ENCODE measurements around the gene NXPH1.

The NXPH1 gene

DNA sequence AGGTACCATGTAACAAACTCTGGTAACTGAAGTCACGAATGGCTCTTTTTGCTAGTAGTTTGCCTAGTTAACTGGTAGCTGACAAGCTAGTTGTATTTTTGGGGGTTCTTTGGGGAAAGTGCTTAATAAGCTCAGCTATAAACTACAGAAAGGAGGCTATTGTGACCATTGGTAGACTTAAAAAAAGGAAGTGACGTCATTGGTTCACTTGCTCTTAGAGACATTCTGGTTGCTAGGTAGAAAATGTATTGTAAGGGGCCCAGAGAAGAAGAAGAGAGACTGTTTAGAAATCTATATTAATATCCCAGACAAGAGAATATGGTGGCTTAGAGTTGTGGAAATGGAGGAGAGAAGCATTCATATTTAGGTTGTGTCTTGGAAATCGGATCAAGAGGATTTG is 103.0 kb downstream of the NXPH1 start:
- H3K4me3 ChIP-seq (ENCODE audit: control insufficient read depth, low read depth, low read length), result no peak overlapping the region
- DNase-seq (ENCODE audit: low read depth), result no peak
- TF ChIP-seq, protein P1, sequence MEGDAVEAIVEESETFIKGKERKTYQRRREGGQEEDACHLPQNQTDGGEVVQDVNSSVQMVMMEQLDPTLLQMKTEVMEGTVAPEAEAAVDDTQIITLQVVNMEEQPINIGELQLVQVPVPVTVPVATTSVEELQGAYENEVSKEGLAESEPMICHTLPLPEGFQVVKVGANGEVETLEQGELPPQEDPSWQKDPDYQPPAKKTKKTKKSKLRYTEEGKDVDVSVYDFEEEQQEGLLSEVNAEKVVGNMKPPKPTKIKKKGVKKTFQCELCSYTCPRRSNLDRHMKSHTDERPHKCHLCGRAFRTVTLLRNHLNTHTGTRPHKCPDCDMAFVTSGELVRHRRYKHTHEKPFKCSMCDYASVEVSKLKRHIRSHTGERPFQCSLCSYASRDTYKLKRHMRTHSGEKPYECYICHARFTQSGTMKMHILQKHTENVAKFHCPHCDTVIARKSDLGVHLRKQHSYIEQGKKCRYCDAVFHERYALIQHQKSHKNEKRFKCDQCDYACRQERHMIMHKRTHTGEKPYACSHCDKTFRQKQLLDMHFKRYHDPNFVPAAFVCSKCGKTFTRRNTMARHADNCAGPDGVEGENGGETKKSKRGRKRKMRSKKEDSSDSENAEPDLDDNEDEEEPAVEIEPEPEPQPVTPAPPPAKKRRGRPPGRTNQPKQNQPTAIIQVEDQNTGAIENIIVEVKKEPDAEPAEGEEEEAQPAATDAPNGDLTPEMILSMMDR (conservative IDR thresholded peaks at IDR 0.05; ENCODE audit: control insufficient read depth, insufficient read depth, low read depth, low read length), result no peak

DNA sequence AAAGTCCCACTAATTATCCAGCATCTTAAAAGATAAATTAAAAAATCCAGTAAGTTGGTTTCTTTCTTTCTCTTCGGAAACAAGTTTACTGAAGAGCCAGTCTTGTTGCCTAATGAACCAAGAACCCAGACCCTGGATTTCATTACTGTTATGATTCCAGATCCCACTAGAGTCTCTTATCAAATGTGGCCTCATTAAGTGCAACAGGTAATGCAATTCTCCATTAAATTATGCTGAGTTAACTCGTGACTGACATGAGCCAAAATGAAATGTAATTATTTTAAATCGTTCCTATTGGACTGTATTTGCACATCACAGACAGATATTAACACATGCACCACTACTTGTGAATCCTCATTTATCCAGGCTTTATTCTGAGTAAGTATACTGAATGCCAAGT is 115.6 kb downstream of the NXPH1 start:
- no peak for DNase-seq (ENCODE audit: low read depth)
- TF ChIP-seq, protein P1 (conservative IDR thresholded peaks at IDR 0.05; ENCODE audit: control insufficient read depth, insufficient read depth, low read depth, low read length), result no peak
- H3K4me3 ChIP-seq (ENCODE audit: control insufficient read depth, low read depth, low read length), result no peak overlapping the region

DNA sequence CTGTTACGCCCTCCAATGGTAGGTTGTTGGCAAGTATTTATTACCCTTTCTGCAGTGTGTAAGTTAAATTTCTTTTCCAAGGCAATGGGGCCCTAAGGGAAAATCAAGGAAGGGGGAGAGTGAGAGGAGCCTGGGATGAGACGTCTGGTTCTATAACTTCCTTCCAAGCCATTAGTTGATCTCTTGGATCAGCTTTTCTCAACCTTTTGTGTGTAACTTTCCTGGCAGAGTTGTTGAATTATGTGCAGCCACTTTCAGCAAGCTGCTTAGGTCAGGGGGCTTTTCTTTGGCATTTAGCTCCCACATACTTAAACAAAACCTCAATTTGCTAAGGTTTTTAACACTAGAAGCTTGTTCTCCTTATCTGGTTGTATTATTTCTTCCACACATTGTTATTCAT is 127.1 kb downstream of the NXPH1 start:
- no peak for DNase-seq (ENCODE audit: low read depth)
- TF ChIP-seq, protein P1 (conservative IDR thresholded peaks at IDR 0.05; ENCODE audit: control insufficient read depth, insufficient read depth, low read depth, low read length), result no peak
- no peak overlapping the region for H3K4me3 ChIP-seq (ENCODE audit: control insufficient read depth, low read depth, low read length)

DNA sequence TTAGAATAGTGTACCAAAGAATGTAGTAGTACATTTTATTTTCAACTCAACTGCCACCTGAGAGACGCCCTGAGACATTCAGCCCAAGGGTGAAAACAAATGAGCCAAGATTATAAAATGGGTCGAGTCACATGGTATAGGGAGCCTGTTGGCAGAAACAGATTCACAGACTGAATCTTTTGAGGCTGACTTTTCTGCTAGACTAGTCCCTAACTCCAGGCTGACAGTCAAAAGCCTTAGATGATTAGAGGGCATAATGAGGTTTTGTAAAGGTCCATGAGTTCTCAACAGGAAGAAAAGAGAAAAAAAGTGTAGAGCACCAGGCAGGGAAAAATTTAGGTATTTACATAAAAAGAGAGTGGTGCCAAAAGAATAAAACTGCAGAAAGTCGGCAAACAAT is 128.0 kb downstream of the NXPH1 start:
- TF ChIP-seq, protein P1 (conservative IDR thresholded peaks at IDR 0.05; ENCODE audit: control insufficient read depth, insufficient read depth, low read depth, low read length), result no peak
- no peak overlapping the region for H3K4me3 ChIP-seq (ENCODE audit: control insufficient read depth, low read depth, low read length)
- DNase-seq (ENCODE audit: low read depth), result no peak

DNA sequence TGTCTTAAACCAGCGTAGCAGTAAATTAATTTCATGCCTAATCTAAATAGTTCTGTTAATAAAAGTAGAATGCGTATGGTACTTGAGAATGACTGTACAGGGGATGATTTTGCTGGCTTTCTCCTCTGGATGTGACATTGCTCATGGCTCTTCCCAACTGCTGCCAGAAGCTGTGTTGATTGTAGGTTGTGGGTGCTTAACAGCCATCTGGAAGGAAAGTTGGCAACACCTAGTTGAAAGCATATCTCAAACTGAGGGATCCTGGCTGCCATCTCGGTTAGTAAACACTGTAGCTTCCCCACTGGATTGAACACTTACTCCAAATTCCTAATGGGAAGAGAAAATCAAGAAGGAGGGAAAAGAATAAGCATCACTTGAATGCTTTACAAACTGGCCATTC is 130.9 kb downstream of the NXPH1 start:
- TF ChIP-seq, protein P1 (conservative IDR thresholded peaks at IDR 0.05; ENCODE audit: control insufficient read depth, insufficient read depth, low read depth, low read length), result no peak
- DNase-seq (ENCODE audit: low read depth), result no peak
- H3K4me3 ChIP-seq (ENCODE audit: control insufficient read depth, low read depth, low read length), result no peak overlapping the region

DNA sequence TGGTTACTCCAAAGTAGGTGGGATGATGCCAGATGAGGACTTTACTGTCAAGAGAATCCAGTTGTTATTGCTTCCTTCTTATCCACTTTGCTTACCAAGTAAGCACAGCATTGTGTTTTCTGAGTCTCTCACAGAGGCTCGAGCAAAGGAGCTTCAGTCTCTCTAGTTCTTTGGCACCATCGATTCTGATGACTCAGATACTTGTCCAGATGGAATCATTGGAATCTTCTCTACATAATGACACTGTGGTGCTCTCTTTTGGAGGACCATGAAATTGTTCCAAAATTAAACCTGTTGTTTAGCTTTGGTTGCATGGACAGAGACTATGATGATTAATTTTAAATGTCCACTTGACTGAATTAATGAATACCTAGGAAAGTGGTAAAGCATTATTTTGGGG is 132.6 kb downstream of the NXPH1 start:
- DNase-seq (ENCODE audit: low read depth), result no peak
- TF ChIP-seq, protein P1 (conservative IDR thresholded peaks at IDR 0.05; ENCODE audit: control insufficient read depth, insufficient read depth, low read depth, low read length), result no peak

DNA sequence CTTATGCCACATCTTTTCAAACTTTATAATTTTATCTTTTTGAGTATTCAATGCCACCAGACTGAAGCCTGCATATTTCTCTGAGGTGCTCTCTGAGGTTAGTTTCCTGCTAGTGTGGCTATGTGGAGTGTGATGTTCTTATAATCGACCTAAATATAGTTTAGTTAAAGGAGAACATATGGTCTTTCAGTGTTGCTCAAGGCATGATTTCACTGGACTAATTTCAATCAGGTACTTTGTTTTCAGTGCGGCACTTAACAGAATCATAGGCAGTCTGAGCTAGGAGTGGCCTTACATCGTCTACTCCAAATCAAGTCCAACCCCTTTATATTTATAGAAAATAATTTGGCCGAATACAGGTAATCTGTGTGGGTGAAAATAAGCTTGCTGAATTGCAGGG is 134.2 kb downstream of the NXPH1 start:
- TF ChIP-seq, protein P1 (conservative IDR thresholded peaks at IDR 0.05; ENCODE audit: control insufficient read depth, insufficient read depth, low read depth, low read length), result no peak
- no peak for DNase-seq (ENCODE audit: low read depth)
- no peak overlapping the region for H3K4me3 ChIP-seq (ENCODE audit: control insufficient read depth, low read depth, low read length)

More for the DNA sequence above, 132.6 kb downstream of the NXPH1 start:
- no peak overlapping the region for H3K4me3 ChIP-seq (ENCODE audit: control insufficient read depth, low read depth, low read length)
